NCI-H187 treated with DMSO at 0.1 percent for 48 hours (cell line): ENCODE data around the gene LIX1L.

ENCODE experiments used
- DNase-seq: peaks from one replicate; lab custom pipeline; 2025; lab: John Stamatoyannopoulos, UW

The LIX1L gene

DNA sequence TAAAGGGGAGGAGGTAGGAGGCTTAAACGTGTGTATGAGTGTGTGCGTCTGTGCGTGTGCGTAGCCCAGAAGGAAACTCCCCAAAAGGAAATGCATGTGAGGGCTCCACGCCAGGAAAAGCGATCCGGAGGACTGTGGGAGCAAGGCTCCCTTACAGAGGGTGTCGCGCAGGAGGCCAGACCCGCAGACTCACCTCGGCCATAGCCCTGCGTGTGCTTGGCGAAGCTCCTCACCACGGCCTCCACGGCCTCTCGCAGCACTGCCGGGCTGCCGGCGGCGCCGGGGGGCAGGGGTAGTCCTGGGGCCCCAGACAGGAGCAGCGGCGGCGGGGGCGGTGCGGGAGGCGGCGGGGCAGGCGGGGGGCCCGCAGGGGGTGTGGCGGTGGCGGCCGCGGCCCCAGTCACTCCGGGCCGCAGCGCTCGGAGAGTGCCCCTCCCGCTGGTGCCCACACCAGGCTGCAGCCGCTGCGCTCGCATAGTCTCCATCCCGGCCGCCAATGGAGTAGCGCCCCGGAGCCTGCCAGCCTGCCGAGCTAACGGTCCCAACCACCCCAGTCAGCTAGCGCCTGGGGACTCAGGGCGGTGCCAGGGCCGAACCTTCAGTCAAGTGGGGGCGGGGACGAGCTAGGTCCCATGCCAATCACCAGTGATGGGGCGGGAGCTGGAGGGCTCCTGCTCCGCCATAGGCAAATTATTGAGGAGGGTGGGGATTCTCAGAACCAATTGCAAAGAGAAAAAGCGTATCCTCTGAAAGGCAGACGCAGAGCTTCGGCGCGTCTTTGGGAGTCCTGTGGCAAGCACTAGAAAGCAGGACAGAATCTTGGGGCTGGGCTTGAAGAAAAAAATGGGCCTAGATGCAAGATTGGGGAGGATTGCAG is at the start of gene LIX1L:
Gene LIX1L (minus strand): TSS at position 575 of the 877 bp plus-strand sequence. CDS start 90 bp downstream, at position 485.
- peak; percentile 98 for DNase-seq

DNA sequence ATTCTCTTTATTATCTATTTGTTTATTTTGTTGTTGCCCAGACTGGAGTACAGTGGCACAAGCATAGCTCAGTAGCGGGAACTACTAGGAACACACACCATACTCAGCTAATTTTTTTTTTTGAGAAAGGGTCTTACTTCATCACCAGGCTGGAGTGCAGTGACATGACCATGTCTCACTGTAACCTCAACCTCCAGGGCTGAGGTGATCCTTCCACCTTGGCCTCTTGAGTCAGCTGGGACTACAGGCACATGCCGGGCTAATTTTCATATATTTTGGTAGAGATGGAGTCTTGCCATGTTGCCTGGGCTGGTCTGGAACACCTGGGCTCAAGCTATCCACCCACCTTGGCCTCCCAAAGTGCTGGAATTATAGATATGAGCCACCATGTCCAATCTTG is 43.9 kb upstream of the LIX1L start:
- no peak for DNase-seq

DNA sequence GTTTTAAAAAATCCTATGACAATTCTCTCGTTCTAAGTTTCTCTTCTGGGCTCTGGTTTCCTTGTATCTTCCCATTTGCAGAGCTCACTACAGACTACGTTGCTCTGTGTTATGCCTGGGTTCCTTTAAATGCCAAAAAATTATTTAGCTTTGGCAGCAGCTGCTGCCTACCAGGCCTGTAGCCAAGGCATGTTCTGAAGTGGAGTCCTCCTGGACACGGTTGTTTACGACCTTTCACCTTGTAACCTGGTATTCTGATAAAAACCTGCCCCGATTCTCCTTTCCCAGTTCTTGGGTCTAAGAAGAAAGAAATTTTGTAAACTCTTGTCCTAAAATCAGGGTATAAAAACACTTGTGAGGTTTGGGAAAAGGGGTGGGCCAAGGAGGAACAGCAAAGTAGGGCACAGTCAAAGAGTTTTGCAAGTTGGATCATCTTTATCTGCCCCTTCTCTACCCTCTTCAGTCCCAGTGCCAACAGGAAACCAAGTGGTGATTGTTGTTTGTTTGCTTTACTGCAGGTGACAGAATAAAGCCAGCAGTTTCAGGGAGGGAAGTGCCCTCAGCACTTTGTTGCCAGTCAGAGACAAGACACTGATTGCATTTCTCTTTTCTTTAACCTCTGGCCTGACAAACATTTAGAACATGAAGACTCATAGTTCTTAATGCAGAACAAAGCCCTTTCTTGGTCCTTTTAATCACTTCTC is 41.7 kb upstream of the LIX1L start:
- peak; percentile 68 for DNase-seq

DNA sequence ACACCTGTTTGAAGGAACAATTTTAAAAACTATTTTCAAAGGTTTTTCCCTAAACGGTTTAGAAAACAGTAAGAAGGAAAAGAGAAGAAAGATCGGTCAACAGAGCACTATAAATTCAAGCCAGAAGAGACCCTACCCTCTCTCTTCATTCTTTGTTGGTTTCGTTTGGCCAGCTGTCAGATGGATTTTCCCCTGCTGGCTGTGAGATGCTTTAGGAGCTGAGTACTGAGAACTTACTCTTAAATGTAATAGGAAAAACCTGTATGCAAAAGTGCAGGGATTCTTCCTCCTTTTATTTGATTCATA is 39.9 kb upstream of the LIX1L start:
- DNase-seq, result no peak

DNA sequence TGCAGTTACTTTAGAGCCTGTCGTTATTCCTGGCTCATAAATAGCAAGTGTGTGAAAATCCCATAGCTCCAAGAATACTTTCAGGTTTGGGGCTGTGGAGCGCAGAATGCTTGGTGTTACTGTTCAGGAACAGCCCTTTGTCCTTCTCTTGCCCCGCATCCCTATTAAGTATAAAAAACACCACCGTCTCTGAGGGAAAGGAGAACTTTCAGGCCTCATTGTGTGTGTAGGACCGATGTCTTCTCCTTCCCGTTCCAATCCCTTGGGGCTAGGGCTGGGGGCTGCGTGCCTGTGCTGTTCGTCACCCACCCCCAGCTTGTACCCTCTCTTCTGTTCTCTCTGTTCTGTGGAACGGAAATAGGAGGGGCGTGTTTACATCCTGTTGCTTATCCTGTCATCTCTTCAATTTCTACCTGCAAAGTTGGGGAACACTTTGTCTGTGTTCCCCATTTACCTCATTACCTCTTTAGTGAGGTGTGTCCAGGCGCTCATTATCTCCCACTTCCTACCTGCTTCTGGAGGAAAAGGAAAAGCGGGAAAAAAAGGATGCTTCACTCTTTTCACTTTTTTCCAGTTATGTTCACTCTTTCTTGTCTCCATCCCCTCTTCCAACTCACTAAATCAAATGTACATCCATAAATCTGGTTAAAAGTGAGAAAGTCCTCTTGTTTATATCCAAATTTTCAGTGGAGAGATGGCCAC is 39.4 kb upstream of the LIX1L start:
- DNase-seq, result no peak

DNA sequence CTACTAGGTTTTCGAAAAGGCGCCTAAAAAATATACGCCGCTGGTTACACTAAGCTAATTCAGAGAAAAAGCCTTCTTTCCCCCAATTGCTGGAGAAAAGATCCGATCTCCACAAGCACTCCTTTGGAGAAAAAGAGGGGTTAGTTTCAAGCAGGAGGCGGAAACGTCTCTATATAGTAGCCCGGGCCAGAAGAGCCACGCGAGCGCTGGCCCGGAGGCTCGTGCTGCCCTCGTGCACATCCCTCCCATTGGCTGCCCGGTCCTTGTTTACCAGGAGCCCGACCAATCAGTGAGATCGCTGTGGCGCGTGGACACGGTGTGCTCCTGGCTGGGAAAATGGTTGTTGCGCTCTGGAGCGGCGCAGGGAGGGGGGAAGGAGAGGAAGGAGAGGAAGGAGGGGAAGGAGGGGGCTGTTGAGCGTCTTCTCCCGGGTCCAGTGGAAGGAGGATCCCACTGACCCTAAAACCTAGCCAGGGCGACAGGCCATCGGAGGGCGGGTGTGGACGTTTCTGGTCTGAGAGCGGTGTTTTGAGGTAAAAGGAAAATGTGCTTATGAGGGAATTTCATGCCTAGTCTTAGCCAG is 38.7 kb upstream of the LIX1L start, which contains the start of gene TXNIP:
Gene TXNIP (minus strand): TSS at position 147 of the 583 bp plus-strand sequence. CDS start 313 bp downstream, outside the sequence.
- peak; percentile 99 for DNase-seq

DNA sequence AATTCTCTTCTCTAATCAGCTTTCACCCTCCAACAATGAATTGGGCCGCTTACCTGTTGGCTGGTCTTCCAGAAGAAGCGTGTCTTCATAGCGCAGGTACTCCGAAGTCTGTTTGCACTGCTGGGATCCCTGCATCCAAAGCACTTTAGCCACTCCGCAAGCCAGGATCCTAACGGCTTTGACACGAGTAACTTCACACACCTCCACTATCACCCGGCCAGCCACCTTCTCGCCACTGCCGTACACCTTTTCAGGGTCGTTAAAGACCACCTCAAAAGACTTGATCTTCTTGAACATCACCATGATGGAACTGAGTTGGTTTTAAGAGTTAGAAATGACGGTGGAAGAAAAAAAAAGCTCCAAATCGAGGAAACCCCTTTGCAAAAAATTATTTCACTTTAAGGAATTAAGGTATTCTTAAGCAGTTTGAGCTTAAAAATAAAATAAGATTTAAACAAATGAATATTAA is 38.2 kb upstream of the LIX1L start:
- no peak for DNase-seq

DNA sequence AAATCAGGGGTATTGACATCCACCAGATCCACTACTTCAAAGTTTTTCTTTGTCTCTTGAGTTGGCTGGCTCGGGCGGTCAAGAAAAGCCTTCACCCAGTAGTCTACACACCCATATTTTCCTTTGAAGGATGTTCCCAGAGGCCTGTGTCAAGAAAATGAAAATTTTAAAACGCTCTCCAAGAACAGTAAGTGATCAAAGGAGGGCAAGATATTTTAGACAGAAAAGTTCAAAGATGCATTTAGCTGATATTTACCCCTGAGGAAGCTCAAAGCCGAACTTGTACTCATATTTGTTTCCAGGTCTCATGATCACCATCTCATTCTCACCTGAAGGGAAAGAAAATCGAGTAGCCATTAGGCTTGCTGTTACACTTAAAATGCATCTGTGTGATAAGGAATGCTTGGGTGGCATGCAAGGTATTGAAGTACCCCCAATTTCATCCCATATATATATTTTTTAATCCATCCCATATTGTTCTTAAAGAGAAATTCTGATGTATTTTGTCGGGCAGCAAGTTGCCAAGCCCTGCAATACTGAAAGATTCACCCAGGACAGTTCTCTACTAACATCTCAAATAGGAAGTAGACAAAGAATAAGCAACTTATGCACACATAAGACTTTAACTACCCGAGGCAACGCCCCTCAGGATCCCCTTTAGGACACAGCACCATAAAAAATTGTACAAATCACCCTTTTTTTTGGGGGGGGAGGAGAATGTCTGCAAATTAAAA is 37.5 kb upstream of the LIX1L start:
- DNase-seq, result no peak

DNA sequence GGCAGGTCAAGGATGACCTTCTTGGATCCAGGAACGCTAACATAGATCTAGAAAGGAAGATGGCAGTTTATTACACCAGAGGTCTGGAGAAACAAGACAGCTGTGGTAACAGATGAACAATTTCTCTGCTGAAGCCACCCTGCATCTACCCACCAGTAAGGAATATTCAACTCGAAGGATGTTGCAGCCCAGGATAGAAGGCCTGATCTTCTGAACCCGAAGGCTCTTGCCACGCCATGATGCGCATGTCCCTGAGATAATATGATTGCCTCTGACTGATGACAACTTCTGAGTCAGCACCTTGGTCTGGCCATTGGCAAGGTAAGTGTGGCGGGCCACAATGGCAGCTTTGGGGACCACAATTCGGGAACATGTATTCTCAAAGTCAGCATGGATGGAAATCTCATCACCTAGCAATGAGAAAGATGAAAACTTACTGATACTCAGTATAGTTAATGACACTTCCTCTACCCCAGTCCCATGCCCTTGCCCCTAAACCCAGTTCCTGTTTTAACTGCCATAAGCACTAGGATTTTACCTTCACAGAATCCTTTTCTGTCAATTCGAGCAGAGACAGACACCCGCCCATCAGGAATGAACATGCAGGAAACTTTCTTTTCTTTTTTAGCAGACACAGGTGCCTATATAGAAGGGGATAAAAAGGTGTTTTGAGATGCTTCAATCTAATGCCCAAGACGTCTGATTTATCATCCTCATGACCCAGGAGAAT is 36.7 kb upstream of the LIX1L start:
- DNase-seq, result no peak

DNA sequence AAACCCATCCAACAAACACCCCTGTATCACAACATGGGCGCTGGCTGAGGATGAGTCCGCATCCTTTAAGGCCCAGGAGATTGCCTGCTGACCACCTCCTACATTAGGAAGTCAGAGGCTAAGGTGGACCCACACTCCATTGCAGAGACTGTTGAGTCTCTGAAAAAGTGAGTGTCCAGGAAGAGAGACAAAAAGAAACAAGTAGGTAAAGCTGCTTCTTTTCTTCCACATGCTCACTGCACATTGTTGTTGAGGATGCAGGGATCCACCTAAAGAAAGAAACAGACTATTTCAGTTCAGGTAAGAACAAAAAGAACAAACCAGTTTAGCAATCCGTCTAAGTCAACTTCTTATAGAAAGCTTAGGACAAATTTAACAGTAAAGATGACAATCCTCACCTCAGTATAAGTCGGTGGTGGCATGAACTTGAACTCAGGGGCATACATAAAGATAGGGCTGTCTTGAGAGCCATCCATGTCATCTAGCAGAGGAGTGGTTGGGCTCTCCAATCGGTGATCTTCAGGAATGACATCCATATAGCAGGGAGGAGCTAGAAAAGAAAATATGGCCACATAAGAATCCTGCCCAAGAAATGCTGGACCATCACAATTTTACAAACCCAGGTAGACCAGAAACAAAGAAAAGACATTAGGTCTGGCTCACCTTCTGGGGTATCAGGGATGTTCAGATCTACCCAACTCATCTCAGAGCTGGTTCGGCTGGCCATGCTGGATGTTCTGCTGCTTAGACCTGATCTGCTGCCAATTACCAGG is 36.0 kb upstream of the LIX1L start:
- DNase-seq, result no peak

DNA sequence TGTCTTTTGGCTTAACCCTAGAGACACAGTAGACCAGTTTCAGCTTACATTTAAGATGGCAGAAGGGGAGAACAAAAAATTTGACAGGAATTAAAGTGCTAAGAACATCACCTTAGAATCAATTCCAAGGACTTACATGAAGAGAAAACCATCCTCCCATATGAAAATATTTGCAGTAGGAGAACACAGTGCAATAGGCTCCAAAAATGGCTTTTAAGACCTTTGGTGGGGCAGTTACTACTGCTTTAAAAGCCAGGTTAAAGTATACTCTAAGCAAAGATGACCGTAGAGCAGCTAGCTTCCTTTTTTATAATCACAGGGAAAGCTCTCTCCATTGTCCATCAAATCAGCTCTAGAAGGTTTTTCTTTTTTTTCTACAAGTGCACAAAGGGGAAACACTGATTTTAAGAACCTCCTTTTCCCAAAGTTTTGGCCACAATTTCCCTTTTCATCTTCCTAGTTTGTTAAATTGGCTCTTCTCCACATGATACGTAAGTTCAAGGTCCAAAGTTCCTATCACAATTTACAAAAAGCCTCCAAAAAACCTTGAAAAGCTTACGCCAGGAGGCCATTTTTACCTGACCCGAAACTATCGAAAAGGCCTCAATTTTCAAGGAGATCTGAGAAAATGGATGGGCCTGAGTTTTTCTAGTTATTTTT is 35.3 kb upstream of the LIX1L start:
- DNase-seq, result no peak

DNA sequence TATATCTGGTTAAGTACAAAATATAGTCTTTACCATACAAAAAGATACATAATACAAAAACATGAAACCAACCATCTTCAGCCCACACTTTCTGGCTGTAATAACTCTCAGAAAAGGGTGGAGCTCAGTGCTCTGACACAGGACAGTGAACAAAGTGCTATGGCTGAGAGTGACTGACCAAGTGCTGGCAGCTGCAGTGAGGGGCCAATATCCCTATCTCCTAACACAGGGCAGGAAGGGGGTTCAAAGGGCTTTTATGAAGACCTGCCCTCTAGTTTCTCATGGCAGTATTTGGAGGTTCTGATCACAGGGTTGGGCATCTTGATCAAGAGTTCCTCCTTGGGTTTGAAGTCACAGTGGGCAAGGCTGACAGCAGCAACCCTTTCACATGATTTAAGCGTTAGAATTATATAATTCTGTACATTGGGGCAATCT is 34.7 kb upstream of the LIX1L start:
- no peak for DNase-seq

DNA sequence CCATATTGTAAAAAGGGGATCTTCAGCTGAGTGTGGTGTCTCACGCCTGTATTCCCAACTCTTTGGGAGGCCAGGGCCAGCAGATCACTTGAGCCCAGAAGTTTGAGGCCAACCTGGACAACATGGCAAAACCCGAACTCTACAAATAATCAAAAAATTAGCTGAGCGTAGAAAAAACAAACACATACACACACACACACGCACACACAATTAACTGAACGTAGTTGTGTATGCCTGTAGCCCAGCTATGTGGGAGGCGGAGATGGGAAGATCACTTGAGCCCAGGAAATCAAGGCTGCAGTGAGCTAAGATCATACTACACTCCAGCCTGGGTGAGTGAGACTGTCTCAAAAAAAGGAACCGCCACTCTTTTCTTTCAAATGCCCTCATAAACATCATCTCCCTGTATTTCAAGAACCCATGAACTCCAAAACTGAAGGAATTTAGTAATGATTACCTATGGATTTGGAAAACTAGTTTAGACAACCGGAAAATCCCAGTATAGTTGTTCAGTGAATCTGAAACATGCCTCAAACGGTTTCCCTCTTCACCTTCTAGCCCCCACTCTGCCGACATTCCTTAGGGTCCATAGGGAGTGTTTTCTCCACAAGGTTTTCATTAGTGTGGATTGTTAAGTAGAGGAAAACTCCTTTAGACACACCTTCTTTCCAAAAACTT is 34.1 kb upstream of the LIX1L start:
- no peak for DNase-seq

DNA sequence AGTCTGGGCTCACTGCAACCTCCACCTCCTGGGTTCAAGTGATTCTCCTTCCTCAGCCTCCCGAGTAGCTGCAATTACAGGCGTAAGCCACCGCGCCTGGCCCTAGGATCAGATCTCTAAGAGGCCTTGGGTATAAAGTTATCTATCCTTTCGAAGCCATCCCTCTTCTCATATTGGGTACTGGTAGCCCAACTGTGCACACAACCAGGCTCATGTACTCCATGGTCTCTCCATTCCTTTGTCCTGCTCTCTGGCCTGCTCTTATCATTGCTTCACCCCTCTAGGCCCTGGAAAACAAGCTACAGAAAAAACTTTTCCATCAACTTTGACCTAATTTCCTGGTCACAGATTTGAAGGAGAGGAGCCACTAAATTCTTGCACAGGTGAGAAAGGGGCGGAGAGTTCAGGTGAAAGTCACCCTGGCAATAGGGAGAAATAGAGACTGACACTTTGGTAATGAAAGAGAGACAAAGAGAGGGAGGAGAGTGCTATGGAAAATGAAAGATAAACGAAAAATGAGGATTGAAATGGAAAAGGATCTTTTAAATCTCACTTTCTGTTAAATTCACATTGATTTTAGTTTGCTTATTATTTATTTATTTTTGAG is 32.5 kb upstream of the LIX1L start:
- DNase-seq, result no peak

DNA sequence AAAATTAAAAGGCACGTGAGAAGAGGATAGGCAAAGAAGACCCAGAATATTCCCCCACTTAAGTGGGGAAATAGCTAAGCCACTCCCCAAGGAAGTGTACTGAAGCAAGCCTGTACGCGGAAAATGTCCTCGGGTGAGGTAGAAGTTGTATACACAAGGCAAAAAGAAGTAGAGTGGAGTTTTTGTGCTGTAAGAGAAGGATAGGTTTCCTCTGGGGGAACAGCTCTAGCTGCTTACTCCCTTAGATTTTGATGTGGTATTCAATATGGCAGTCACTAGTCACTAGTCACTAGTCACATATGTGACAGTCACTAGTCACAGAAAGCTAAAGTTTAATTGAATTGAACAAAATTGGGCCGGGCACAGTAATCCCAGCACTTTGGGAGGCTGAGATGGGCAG is 31.0 kb upstream of the LIX1L start:
- no peak for DNase-seq

DNA sequence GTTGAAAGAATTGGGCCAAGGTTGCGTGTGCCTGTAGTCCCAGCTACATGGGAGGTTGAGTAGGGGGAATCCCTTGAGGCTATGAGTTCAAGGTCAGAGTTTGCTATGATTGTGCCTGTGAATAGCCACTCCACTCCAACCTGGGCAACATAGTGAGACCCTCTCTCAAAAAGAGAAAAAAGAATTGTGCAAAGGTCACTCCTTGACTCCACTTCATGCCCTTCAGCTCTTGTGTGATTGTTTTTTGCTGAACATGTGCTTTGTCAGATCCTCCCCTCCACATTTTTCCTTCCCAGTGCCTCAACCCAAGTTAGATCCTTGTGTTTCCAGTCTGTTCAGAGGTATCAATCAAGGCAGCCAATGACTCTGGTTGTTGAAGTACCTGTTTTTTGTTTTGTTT is 30.1 kb upstream of the LIX1L start:
- DNase-seq, result no peak

DNA sequence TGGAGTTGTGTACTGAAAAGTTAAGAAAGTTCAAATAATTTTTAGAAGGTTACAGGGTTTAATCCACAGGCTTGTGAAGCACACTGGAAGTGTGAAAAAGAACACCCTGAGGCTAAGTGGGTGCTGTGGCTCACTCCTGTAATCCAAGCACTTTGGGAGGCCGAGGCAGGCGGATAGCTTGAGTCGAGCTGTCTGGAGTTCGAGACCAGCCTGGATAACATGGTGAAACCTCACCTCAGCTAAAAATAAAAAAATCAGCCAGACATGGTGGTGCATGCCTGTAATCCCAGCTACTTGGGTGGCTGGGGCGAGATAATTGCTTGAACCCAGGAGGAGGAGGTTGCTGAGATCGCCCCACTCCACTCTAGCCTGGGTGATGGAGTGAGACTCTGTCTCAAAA is 28.7 kb upstream of the LIX1L start:
- DNase-seq, result no peak
